ENCODE data around the gene QRSL1.
A peak's percentile ranks its signal among the peaks of the same experiment; 100 is the strongest.
"Not testable (repeated sequence)": the region's sequence is repeated elsewhere in the genome, so short reads cannot be mapped to it uniquely, and the experiment has no call there.

QRSL1 gene

GRCh38 chr6:106623039-106623438 lies 6.3 kb upstream of the QRSL1 start:
- no peak for DNase-seq

- no peak for DNase-seq
Observed at GRCh38 chr6:106626485-106626884, 2.9 kb upstream of the QRSL1 start.

DNA sequence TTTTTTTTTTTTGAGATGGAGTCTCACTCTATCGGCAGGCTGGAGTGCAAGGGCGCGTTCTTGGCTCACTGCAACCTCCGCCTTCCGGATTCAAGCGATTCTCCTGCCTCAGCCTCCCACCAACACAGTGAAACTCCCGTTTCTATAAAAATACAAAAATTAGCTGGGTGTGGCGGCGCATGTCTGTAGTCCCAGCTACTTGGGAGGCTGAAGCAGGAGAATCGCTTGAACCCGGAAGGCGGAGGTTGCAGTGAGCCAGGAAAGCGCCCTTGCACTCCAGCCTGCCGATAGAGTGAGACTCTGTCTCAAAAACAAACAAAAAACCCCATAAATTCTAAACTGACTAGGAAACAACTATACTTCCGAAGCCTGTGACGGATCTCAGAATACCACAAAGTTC lies 1.6 kb upstream of the QRSL1 start:
- not testable (repeated sequence) for DNase-seq

DNA sequence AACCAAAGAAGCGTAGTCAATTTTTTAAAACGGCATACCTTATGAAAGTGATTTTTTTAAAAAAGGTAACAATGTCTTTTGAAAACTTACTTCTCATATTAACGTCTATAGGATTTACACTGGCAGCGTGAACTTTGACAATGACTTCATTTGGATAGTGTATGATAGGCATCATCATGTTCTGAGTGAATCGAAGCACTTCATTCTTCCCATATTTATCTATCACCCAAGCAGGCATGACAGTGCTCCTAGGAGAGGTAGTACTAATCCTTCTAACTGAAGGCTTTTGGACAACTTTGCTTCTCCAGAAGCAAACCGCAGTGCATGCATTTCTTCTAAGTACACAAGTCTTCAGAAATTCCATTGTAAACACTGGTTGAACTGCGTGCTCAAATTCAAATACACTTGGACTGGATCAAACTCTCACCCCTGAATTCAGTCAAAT lies 698 bp upstream of the QRSL1 start:
- peak in 1 of 56 donors; percentile 43 for DNase-seq

GRCh38 chr6:106629859-106630163 lies 433 bp downstream of the QRSL1 start:
- DNase-seq: peak in 2 of 56 donors; percentile 40 to 56

GRCh38 chr6:106630366-106630765 lies 988 bp downstream of the QRSL1 start:
- DNase-seq: no peak

GRCh38 chr6:106631346-106631745 lies 2.0 kb downstream of the QRSL1 start:
- DNase-seq: no peak

- no peak for DNase-seq
Observed at GRCh38 chr6:106634565-106634964, 5.2 kb downstream of the QRSL1 start.

- DNase-seq: no peak
Observed at GRCh38 chr6:106637051-106637716, 7.8 kb downstream of the QRSL1 start.

DNA sequence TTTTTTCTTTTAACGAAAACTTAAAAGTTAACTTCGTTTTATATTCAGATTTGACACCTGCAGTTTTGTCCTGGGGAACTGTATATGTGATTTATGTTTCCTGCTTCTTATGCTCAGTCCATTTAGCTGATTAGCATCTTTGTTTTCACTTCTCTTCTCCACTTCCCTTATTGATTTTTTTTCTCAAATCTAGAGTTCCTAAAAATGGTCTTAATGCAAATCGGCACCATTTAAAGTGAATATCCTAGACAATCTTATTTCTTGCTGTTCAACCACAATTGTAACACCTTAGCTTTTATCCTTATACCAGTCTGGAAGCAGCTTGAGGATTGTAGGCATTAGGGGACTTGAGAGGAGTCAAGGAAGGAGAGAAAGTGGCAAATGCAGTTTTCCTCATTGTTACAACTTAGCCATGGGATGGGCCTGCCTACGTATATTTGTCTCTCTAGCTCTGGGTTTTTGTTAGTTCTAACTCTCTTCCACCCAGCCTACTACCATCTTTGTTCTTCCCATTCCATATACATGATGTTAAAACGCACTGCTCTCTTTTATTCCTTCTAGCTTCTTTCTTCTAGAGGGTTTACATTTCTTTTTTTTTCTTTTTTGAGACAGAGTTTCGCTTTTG lies 8.5 kb downstream of the QRSL1 start:
- DNase-seq: no peak

DNA sequence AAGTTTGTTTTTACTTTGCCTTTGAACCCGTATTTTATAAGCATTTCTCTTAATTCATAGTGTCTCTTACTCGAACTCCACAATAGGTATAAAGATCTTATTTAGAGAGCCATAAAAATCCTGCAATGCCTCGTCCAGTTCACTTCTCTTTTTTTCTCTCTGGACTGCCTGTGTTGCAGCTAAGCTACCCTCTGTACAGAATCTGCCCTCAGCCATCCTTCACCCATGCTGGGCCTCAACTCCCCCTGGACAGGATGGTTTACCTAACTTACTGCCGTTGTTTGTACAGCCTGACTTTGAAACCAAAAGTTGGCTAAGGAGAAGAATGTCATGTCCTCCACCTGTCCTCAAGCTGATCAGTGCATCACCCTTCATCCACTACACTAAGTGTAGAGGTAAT lies 10.4 kb downstream of the QRSL1 start:
- DNase-seq: no peak

DNA sequence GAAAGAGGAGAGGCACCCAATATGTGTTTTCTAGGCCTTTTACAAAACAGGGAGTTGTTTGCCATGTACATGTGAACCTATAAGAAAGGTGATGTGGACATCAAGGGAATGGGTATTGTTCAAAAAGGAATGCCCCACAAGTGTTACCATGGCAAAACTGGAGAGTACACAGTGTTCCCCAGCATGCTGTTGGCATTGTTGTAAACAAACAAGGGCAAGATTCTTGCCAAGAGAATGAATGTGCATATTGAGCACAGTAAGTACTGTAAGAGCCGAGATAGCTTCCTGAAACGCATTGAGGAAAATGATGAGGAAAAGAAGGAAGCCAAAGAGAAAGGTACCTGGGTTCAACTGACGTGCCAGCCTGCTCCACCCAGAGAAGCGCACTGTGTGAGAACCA lies 13.1 kb downstream of the QRSL1 start:
- DNase-seq: no peak

DNA sequence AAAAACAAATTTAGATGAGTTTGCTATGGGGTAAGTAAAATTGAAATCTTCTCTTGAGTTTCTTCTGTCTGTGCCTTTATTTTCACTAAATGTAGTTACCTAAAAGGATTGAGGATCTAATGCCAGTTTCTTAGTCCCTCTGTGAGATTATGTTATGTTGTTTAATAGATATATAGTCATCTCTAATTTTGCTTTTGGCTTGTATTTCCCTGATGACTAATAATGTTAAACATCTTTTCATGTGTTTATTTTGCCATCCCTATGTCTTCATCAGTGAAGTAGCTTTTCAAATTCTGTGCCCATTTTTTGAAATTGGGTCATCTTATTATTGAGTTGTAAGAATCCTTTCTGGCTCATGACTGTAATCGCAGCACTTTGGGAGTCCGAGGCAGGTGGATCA lies 13.7 kb downstream of the QRSL1 start:
- DNase-seq: no peak

- peak in 3 of 56 donors; percentile 8 to 27 (median 11) for DNase-seq
Observed at GRCh38 chr6:106648651-106649308, 19.4 kb downstream of the QRSL1 start.

DNA sequence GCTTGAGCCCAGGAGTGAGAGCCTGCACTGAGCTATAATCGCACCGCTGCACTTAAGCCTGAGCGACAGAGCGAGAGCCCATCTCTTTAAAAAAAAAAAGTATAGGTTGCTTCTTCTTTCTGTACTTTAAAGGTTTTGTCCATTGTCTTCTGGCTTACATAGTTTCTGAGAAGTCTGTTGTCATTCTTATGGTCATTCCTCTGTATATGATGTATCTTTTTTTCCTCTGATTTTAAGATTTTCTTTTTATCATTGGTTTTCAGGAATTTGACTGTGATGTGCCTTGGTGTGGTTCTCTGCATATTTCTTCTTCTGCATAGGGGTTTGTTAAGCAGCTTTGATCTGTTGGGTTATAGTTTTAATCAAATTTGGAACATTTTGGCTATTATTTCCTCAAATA lies 29.1 kb downstream of the QRSL1 start:
- no peak for DNase-seq

DNA sequence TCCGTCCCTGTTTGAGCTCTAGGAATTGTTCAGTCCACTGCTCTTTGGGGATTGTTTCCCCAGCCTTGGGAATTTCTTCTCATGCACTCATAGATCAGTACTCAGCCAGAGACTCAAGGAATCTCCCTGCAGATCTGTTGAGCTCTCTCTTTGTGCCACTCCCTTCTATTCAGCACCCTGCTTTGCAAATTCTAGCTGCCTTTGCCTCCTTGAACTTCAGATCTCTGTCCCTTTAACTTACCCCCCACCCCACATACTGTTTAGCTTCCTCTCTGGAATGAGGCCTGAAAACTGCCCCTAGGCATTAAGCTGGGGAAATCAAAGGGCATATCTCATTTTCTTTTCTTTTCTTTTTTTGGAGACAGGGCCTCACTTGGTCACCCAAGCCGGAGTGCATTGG lies 30.5 kb downstream of the QRSL1 start:
- DNase-seq: no peak

DNA sequence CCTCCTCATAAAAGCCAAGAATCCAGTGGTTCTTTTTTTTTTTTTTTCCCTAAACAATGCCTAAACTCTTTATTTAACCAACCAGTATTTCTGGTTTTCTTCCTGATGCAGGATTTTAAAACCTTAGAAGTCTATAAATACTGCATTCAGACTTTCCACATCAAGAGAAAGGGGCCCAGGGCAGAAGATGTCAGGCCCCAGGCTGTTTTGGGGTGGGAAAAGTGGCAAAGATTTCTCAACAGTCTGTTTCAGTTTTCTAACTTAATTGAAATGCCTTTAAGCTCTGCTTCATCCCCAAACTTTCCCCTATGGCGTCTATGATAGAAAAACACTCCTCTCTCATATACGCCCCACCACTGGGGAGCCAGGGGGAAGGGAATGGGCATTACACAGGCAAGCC lies 33.1 kb downstream of the QRSL1 start:
- no peak for DNase-seq

DNA sequence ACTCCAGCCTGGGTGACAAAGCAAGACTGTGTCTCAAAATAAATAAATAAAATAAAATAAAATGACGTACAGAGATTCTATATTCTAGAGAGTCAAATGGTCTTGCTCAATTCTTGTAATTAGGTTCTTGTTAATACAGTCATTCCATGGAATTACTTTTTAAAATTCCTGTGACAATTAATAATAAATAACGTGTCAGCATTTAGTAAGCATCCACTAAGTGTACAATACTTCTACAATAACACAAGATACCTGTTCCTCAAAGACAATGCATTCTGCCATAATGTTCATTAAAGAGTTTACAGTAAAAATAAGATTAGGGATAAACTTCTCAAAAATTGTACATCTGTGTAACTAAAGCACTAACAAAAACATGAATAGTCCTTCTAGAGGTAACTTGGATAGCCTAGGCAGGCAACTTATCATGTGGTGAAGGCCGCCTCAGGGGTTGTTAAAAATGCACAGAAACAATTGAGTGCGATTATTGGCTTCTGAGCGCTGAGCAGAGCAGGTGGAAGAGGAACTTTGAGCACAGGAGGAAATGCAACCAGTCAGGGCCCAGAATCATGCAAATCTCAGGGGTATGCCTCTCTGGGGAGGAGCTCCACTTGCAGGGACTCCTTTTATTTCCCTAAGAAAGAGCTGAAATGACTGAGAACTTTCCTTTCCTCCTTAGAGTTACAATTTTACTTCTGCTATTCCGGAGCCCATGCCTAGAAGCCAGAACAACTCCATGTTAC lies 37.1 kb downstream of the QRSL1 start:
- DNase-seq: peak in 2 of 56 donors; percentile 1 to 7

- no peak for DNase-seq
Observed at GRCh38 chr6:106667022-106667402, 37.6 kb downstream of the QRSL1 start.

DNA sequence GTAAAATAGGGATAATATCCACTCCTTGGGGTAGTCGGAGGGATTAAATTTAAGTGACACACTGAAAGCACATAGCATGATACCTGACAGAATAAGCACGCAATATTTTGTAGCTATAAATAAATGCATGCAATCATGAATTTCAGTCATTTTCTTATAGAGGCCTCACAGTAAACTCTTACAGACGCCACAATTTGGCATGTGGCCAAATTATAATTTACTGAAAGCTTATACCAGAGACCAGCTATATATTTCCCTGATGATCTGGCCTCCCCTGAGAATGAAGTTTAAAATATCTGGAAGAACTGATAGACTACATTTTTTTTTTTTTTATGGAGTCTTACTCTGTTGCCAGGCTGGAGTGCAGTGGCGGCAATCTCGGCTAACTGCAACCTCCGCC lies 40.9 kb downstream of the QRSL1 start:
- DNase-seq: no peak

DNA sequence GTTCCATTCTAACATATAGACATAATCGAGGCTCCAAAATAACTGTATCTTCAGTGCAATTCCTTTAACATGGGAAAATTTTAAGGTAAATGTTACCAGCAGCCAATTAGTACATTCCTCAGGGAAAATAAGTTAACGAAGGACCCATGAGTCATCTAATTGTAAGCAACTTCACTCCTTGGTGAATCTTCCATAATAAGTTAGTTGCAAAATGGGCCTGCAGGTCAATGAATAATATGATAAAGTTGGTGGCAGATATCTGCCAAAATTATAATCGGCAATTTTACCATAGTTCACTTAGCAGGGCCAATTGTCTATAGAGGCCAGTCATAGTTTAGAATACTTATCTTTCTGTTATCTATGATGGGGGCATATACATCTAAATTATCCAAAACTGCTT lies 42.3 kb downstream of the QRSL1 start:
- DNase-seq: no peak

DNA sequence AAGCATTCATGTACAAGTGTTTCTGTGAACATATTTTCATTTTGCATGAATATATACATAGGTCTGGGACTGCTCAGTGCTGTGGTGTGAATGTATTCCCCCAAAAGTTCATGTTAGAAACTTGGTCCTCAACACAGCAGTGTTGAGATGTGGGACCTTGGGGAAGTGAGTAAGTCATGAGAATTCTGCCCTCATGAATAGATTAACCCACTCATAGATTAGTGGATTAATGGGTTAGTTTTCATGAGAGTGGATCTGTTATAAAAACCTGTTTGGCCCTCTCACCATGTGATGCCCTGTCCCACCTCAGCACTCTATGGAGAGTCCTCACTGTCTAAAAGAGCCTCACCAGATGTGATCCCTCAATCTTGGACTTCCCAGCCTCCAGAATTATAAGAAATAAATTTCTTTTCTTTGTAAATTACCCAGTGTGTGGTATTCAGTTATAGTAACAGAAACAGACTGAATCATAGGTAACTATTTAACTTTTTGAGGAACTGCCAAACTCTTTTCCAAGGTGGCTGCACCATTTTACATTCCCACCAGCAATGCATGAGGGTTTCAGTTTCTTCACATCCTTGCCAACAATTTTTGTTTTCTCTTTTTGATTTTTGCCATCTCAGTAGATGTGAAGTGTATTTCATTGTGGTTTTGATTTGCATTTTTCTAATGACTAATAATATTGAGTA lies 45.3 kb downstream of the QRSL1 start:
- DNase-seq: no peak

Measured in nucleus accumbens (tissue), 56 donors.